Vagina (tissue), 2 donors: ENCODE results near the gene ETS2.

Experiments used
- CTCF ChIP-seq, 3 experiments: fragments of 450-650 bp in 2 of 3; fragments of 200-600 bp in 1 of 3; sonication (generic) in 1 of 3; IDR thresholded peaks; one replicate each; pipeline ENCODE4 v1.5.1; 2017 to 2019; ENCODE audit warnings: antibody characterized with exemption in 3 of 3, mild to moderate bottlenecking in 2 of 3, moderate library complexity in 2 of 3
- POLR2A ChIP-seq, 2 donors: fragments of 450-650 bp; IDR thresholded peaks; one replicate each; pipeline ENCODE4 v1.6.1; 2017; ENCODE audit warnings: antibody characterized with exemption in 2 of 2, mild to moderate bottlenecking in 2 of 2, moderate library complexity in 2 of 2

- TF ChIP-seq CTCF (IDR thresholded peaks at IDR 0.05) (no peak), POLR2A (IDR thresholded peaks at IDR 0.05) (no peak)
These were observed 13.5 kb downstream of the ETS2 start for GRCh38 chr21:38819051-38819718.
